Stromal cell of bone marrow (primary cell): ENCODE measurements around the gene TTI1.

Experiments used
- DNase-seq: peaks from one replicate; pipeline ENCODE4 v3.0.0-alpha.2; 2012; ENCODE audit warnings: low read depth

The TTI1 gene

GRCh38 chr20:37987602-37988290 is 45.5 kb downstream of the TTI1 start:
- DNase-seq, result no peak

- no peak for DNase-seq
Observed at GRCh38 chr20:37986873-37987601, 46.2 kb downstream of the TTI1 start.

- no peak for DNase-seq
Observed at GRCh38 chr20:37986044-37986858, 47.0 kb downstream of the TTI1 start.

GRCh38 chr20:37984018-37984785 is 49.1 kb downstream of the TTI1 start:
- DNase-seq, result no peak

- no peak for DNase-seq
Observed at GRCh38 chr20:37983286-37983685, 50.0 kb downstream of the TTI1 start.

GRCh38 chr20:37981568-37981967 is 51.7 kb downstream of the TTI1 start:
- no peak for DNase-seq

- no peak for DNase-seq
Observed at GRCh38 chr20:37980876-37981275, 52.4 kb downstream of the TTI1 start.

GRCh38 chr20:37980383-37980782 is 52.9 kb downstream of the TTI1 start:
- no peak for DNase-seq

GRCh38 chr20:37979021-37979985 is 54.0 kb downstream of the TTI1 start:
- DNase-seq, result no peak

- DNase-seq, result no peak
Observed at GRCh38 chr20:37977786-37978185, 55.5 kb downstream of the TTI1 start.

GRCh38 chr20:37977338-37977737 is 55.9 kb downstream of the TTI1 start:
- no peak for DNase-seq

GRCh38 chr20:37976887-37977286 is 56.4 kb downstream of the TTI1 start:
- no peak for DNase-seq

- DNase-seq, result no peak
Observed at GRCh38 chr20:37973059-37973910, 60.0 kb downstream of the TTI1 start.

GRCh38 chr20:37972256-37973058 is 60.8 kb downstream of the TTI1 start:
- DNase-seq, result no peak

- no peak for DNase-seq
Observed at GRCh38 chr20:37971561-37972127, 61.6 kb downstream of the TTI1 start.

- DNase-seq, result no peak
Observed at GRCh38 chr20:37970856-37971245, 62.4 kb downstream of the TTI1 start.

- DNase-seq, result no peak
Observed at GRCh38 chr20:37969949-37970855, 63.1 kb downstream of the TTI1 start.
